Tibial nerve (tissue), 4 donors: ENCODE measurements around the gene CTNNA2.

Experiments
- CTCF ChIP-seq, 5 experiments: fragments of 200-600 bp in 3 of 5; fragments of 450-650 bp in 2 of 5; sonication (generic) in 3 of 5; IDR thresholded peaks; one replicate each; pipeline ENCODE4 v1.5.1; 2016 to 2019; ENCODE audit warnings: antibody characterized with exemption in 5 of 5, mild to moderate bottlenecking in 3 of 5, moderate library complexity in 2 of 5
- EP300 ChIP-seq, 2 donors: sonication (generic); formaldehyde crosslinking; IDR thresholded peaks; one replicate each; pipeline ENCODE4 v1.6.1; 2017; ENCODE audit warnings: antibody characterized with exemption in 2 of 2, mild to moderate bottlenecking in 1 of 2
- POLR2A ChIP-seq, 2 donors: fragments of 450-650 bp; IDR thresholded peaks; one replicate each; pipeline ENCODE4 v1.6.1; 2017; ENCODE audit warnings: antibody characterized with exemption in 2 of 2, mild to moderate bottlenecking in 2 of 2, moderate library complexity in 2 of 2

GRCh38 chr2:80205498-80205897 is 692.6 kb downstream of the CTNNA2 start:
- TF ChIP-seq CTCF (IDR thresholded peaks at IDR 0.05): no peak
- no peak for TF ChIP-seq EP300 (IDR thresholded peaks at IDR 0.05)
- TF ChIP-seq POLR2A (IDR thresholded peaks at IDR 0.05): no peak
